ENCODE data around the gene CAMSAP1.

DNA sequence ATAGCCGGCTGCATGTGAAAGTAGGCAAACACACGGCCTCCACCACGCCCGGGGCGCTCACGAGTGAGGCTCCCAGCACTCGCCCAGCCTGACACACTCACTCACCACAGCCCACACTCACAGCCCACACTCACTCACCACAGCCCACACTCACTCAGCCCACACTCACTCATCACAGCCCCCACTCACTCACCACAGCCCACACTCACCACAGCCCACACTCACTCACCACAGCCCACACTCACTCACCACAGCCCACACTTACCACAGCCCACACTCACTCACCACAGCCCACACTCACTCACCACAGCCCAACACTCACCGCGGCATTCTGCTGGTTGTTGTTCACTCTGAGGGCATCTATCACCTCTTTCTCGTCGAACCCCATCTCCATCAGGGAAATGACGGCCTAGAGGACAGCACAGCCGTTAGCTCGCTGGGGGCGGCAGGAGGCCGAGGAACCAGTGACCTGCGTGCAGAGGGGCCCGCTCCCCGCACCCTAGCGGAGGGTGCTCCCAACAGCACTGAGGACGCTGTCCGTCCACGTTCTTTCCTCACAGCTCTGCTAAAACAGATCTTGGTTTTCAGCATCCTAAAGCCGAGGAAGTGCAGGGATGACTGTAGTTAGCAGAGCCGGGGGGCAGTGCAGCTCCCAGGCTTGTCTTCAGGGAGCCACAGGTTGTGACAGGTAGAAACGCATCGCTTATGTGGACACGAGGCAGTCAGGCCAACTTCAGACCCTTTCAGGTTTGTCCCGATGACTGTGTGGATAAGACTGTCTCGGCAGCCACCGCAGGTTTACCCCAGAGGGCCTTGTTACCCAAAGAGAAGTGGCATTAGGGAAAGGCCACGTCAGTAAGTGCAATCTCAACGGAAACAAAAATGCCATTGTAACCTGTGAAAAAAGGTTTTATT lies 32.3 kb upstream of the CAMSAP1 start:
- TF ChIP-seq, protein P1, sequence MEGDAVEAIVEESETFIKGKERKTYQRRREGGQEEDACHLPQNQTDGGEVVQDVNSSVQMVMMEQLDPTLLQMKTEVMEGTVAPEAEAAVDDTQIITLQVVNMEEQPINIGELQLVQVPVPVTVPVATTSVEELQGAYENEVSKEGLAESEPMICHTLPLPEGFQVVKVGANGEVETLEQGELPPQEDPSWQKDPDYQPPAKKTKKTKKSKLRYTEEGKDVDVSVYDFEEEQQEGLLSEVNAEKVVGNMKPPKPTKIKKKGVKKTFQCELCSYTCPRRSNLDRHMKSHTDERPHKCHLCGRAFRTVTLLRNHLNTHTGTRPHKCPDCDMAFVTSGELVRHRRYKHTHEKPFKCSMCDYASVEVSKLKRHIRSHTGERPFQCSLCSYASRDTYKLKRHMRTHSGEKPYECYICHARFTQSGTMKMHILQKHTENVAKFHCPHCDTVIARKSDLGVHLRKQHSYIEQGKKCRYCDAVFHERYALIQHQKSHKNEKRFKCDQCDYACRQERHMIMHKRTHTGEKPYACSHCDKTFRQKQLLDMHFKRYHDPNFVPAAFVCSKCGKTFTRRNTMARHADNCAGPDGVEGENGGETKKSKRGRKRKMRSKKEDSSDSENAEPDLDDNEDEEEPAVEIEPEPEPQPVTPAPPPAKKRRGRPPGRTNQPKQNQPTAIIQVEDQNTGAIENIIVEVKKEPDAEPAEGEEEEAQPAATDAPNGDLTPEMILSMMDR (IDR thresholded peaks at IDR 0.05): no peak
- TF ChIP-seq POLR2A (IDR thresholded peaks at IDR 0.05): no peak
- TF ChIP-seq EP300 (IDR thresholded peaks at IDR 0.05): no peak
